Activated T-cell treated with anti-CD3 and anti-CD28 coated beads, Interleukin-2, amount 50 U/mL, for 48 hours (primary cell): ENCODE data around the gene ARVCF.
A peak's percentile ranks its signal among the peaks of the same experiment; 100 is the strongest.

Experiments used
- DNase-seq, 2 experiments: peaks; one replicate each; pipeline ENCODE4 v3.0.0-alpha.2; 2020

ARVCF gene

GRCh38 chr22:20015187-20015625 lies 1.4 kb downstream of the ARVCF start:
- no peak for DNase-seq

GRCh38 chr22:20014526-20015186 lies 2.0 kb downstream of the ARVCF start:
- no peak for DNase-seq

- peak; percentile 52 to 61 for DNase-seq
Observed at GRCh38 chr22:20013382-20013871, 3.2 kb downstream of the ARVCF start.

GRCh38 chr22:20012741-20013331 lies 3.8 kb downstream of the ARVCF start:
- no peak for DNase-seq

GRCh38 chr22:20011993-20012740 lies 4.5 kb downstream of the ARVCF start:
- no peak for DNase-seq

GRCh38 chr22:20011123-20011992 lies 5.3 kb downstream of the ARVCF start:
- DNase-seq: no peak

- no peak for DNase-seq
Observed at GRCh38 chr22:20010307-20011122, 6.1 kb downstream of the ARVCF start.

GRCh38 chr22:20009582-20010306 lies 6.9 kb downstream of the ARVCF start:
- no peak for DNase-seq

- DNase-seq: no peak
Observed at GRCh38 chr22:20009018-20009491, 7.6 kb downstream of the ARVCF start.

GRCh38 chr22:20008221-20008995 lies 8.2 kb downstream of the ARVCF start:
- DNase-seq: no peak

- no peak for DNase-seq
Observed at GRCh38 chr22:20004464-20004863, 12.2 kb downstream of the ARVCF start.

- no peak for DNase-seq
Observed at GRCh38 chr22:20003304-20003703, 13.3 kb downstream of the ARVCF start.

GRCh38 chr22:20002636-20003035 lies 14.0 kb downstream of the ARVCF start:
- no peak for DNase-seq

- no peak for DNase-seq
Observed at GRCh38 chr22:20002128-20002527, 14.5 kb downstream of the ARVCF start.

- no peak for DNase-seq
Observed at GRCh38 chr22:20001082-20001638, 15.5 kb downstream of the ARVCF start.

- DNase-seq: no peak
Observed at GRCh38 chr22:20000246-20001081, 16.2 kb downstream of the ARVCF start.

- no peak for DNase-seq
Observed at GRCh38 chr22:19998991-19999820, 17.4 kb downstream of the ARVCF start.
